Measurements from ENCODE around the gene PRICKLE2.

- TF ChIP-seq EZH2 (IDR thresholded peaks at IDR 0.05; ENCODE audit: insufficient read depth, low read length) (no peak), CTCF (IDR thresholded peaks at IDR 0.05; ENCODE audit: insufficient read depth, low read depth, low read length) (no peak)
Measured at GRCh38 chr3:64264501-64265109, 39.3 kb upstream of the PRICKLE2 start.
